Tibial artery (tissue), 4 donors: ENCODE data around the gene PPY.
"Not testable (repeated sequence)": the region's sequence is repeated elsewhere in the genome, so short reads cannot be mapped to it uniquely, and the experiment has no call there.

Experiments used
- DNase-seq, 2 donors: peaks; one replicate each; pipeline ENCODE4 v3.0.0-alpha.2; 2019
- H3K27ac ChIP-seq, 2 donors: fragments of 200-600 bp; sonication (generic) in 1 of 2; 1 replicate in 1 of 2; 2 replicates in 1 of 2; pipeline ENCODE4 v1.5.1; 2018 to 2019; ENCODE audit warnings: mild to moderate bottlenecking in 1 of 2
- H3K27me3 ChIP-seq, 2 donors: fragments of 200-600 bp; sonication (generic) in 1 of 2; one replicate each; pipeline versions ENCODE4 v1.5.1 to v1.6.0; 2016 to 2019
- H3K36me3 ChIP-seq, 3 donors: fragments of 200-600 bp; sonication (generic) in 2 of 3; one replicate each; pipeline ENCODE4 v1.5.1; 2016 to 2019; ENCODE audit warnings: mild to moderate bottlenecking in 2 of 3
- H3K4me1 ChIP-seq, 4 donors: fragments of 200-600 bp; sonication (generic) in 2 of 4; 1 replicate in 3 of 4; 2 replicates in 1 of 4; pipeline ENCODE4 v1.5.1; 2016 to 2019
- H3K4me3 ChIP-seq, 2 donors: fragments of 200-600 bp; sonication (generic) in 1 of 2; 1 replicate in 1 of 2; 2 replicates in 1 of 2; pipeline ENCODE4 v1.5.1; 2018 to 2019; ENCODE audit warnings: mild to moderate bottlenecking in 2 of 2
- H3K9me3 ChIP-seq, 3 donors: fragments of 200-600 bp; sonication (generic) in 1 of 3; one replicate each; pipeline ENCODE4 v1.5.1; 2016 to 2019
- CTCF ChIP-seq, 2 experiments: fragments of 200-600 bp in 1 of 2; fragments of 450-650 bp in 1 of 2; IDR thresholded peaks; one replicate each; pipeline ENCODE4 v1.5.1; 2017 to 2019; ENCODE audit warnings: antibody characterized with exemption in 2 of 2, mild to moderate bottlenecking in 1 of 2, moderate library complexity in 1 of 2
- intact Hi-C: fragments of 100-400 bp; cut with DNase I; formaldehyde crosslinking; loops from one replicate; pipeline ENCODE4 v1.15.0; 2023; ENCODE audit warnings: low total_unique reads

The PPY gene

GRCh38 chr17:43940630-43941029 is 1.6 kb downstream of the PPY start:
- Histone ChIP-seq H3K27me3 (peaks cover 0 to 26% of the 10 kb centered on the region in 2 donors), H3K9me3 (no peaks in the 10 kb centered on the region), H3K4me1 (peaks cover 0 to 8% (median 8%) of the 10 kb centered on the region in 4 donors), H3K27ac (no peak overlapping the region), H3K4me3 (no peak overlapping the region), H3K36me3 (no peaks in the 10 kb centered on the region)
- intact Hi-C loops = loop anchor here (10.0 kb wide), 2 partner anchors 66 to 104 kb away; no protein-coding TSS in a partner anchor
- TF ChIP-seq CTCF (IDR thresholded peaks at IDR 0.05) = peak in 1 of 2 experiments; percentile 22
- DNase-seq = no peak

DNA sequence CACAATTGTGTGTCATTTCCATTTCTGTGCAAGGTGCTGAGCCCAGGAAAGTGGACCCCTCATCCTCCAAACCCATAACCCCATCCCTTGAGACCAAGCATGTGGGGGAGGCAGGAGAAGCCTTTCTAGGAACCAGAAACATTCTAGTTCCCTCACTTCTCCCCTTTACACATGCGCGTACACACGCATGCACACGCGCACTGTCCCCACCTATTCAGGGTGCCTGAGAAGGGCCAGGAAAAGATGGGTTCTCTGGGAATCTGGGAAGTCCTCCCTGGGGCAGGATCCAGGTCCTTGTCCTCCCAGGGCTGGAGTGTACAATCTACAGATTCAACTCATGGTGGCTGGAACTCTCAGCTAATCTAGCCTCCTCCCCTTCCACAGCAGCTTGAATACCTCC is 2.4 kb downstream of the PPY start:
- Histone ChIP-seq H3K36me3 (no peaks in the 10 kb centered on the region), H3K9me3 (no peaks in the 10 kb centered on the region), H3K4me3 (no peak overlapping the region), H3K27me3 (peaks cover 0 to 33% of the 10 kb centered on the region in 2 donors), H3K27ac (no peak overlapping the region), H3K4me1 (peaks cover 0 to 8% (median 8%) of the 10 kb centered on the region in 4 donors)
- DNase-seq = no peak
- intact Hi-C loops = loop anchor here (10.0 kb wide), 2 partner anchors 65 to 105 kb away; no protein-coding TSS in a partner anchor
- no peak for TF ChIP-seq CTCF (IDR thresholded peaks at IDR 0.05)

DNA sequence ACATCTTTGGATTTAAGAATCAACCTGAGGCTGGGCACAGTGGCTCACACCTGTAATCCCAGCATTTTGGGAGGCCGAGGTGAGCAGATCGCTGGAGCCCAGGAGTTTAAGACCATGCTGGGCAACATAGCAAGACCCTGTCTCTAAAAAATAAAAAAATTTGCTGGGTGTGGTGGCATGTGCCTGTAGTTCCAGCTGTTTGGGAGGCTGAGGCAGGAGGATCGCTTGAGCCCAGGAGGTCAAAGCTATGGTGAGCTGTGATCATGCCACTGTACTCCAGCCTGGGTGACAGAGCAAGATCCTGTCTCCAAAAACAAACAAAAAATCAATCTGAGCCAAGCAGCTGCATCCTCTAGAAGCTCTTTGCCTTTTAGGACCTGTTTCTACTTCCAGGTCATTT is 2.8 kb downstream of the PPY start:
- H3K27ac ChIP-seq, H3K4me3 ChIP-seq, H3K9me3 ChIP-seq, intact Hi-C loops, H3K4me1 ChIP-seq, DNase-seq, H3K36me3 ChIP-seq: not testable (repeated sequence)
- peaks cover 0 to 35% of the 10 kb centered on the region in 2 donors for H3K27me3 ChIP-seq

- H3K9me3 ChIP-seq = no peaks in the 10 kb centered on the region
- no peak overlapping the region for H3K27ac ChIP-seq
- peaks cover 0 to 8% (median 8%) of the 10 kb centered on the region in 4 donors for H3K4me1 ChIP-seq
- DNase-seq = no peak
- no peak overlapping the region for H3K4me3 ChIP-seq
- TF ChIP-seq CTCF (IDR thresholded peaks at IDR 0.05) = no peak
- intact Hi-C loops = no loop called here
- peaks cover 0 to 36% of the 10 kb centered on the region in 2 donors for H3K27me3 ChIP-seq
- no peaks in the 10 kb centered on the region for H3K36me3 ChIP-seq
Observed at GRCh38 chr17:43938838-43939182, 3.5 kb downstream of the PPY start.

DNA sequence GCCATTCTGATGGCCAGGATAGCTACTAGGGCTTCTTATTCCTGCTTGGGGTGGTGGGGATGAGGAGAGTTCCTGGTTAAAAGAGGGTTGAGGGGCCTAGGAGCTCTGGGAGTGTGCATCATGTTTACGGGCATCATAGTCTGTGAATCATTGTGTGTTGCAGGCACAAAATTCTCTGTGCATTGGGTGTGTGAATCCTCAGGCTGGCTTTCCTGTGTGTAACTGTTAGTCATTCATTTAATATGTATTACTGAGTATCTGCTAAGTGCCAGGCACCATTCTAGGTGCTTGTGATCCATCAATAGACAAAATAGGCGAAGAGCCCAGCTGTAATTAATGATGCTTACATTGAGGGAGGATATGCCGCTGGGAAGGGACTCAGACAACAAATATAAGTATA is 5.8 kb downstream of the PPY start:
- intact Hi-C loops = no loop called here
- H3K36me3 ChIP-seq = no peaks in the 10 kb centered on the region
- no peak overlapping the region for H3K27ac ChIP-seq
- peaks cover 0 to 8% (median 8%) of the 10 kb centered on the region in 4 donors for H3K4me1 ChIP-seq
- no peaks in the 10 kb centered on the region for H3K9me3 ChIP-seq
- TF ChIP-seq CTCF (IDR thresholded peaks at IDR 0.05) = no peak
- no peak for DNase-seq
- peaks cover 0 to 55% of the 10 kb centered on the region in 2 donors for H3K27me3 ChIP-seq
- no peak overlapping the region for H3K4me3 ChIP-seq

- Histone ChIP-seq H3K27me3 (peaks cover 0 to 55% of the 10 kb centered on the region in 2 donors), H3K36me3 (no peaks in the 10 kb centered on the region), H3K4me1 (peaks cover 0 to 8% (median 8%) of the 10 kb centered on the region in 4 donors), H3K9me3 (no peaks in the 10 kb centered on the region), H3K27ac (no peak overlapping the region), H3K4me3 (no peak overlapping the region)
- no peak for DNase-seq
- intact Hi-C loops = no loop called here
- no peak for TF ChIP-seq CTCF (IDR thresholded peaks at IDR 0.05)
Observed at GRCh38 chr17:43935926-43936261, 6.4 kb downstream of the PPY start.
